GM23338 (cell line): ENCODE data around the gene COPA. TPM values are rescaled to one million over a fixed set of nuclear protein-coding genes. Genes with fewer than 3 reads are reported as not detected.

Source experiments
- ATAC-seq: fragments of 200-7000 bp; cut with Tn5 transposase; 3 replicates; pipeline ENCODE4 v1.9.1; 2020
- DNase-seq: peaks from one replicate; pipeline ENCODE4 v3.0.0-alpha.2; 2015; ENCODE audit warnings: low spot score
- H2AFZ ChIP-seq: fragments of 200-600 bp; sonication (generic); 2 replicates; pipeline ENCODE4 v1.8.0; 2016; ENCODE audit warnings: antibody characterized with exemption, mild to moderate bottlenecking, moderate library complexity
- H3F3A ChIP-seq: fragments of 200-600 bp; sonication (generic); replicated peaks from 2 replicates; pipeline ENCODE4 v1.8.0; 2017; ENCODE audit warnings: antibody characterized with exemption, mixed run types, low read depth
- H3K27ac ChIP-seq: fragments of 200-600 bp; sonication (generic); 2 replicates; pipeline ENCODE4 v1.6.1; 2016; ENCODE audit warnings: low read depth
- H3K27me3 ChIP-seq: fragments of 200-600 bp; sonication (generic); 2 replicates; pipeline ENCODE4 v1.8.0; 2016; ENCODE audit warnings: mild to moderate bottlenecking, mixed run types, moderate library complexity; ENCODE audit not compliant: insufficient read depth
- H3K36me3 ChIP-seq: fragments of 200-600 bp; sonication (generic); 2 replicates; pipeline ENCODE4 v1.8.0; 2016; ENCODE audit warnings: mild to moderate bottlenecking; ENCODE audit not compliant: insufficient read depth
- H3K4me1 ChIP-seq: fragments of 200-600 bp; sonication (generic); 2 replicates; pipeline ENCODE4 v1.8.0; 2016; ENCODE audit warnings: mild to moderate bottlenecking, moderate library complexity; ENCODE audit not compliant: insufficient read depth
- H3K4me2 ChIP-seq: fragments of 200-600 bp; sonication (generic); 2 replicates; pipeline ENCODE4 v1.7.1; 2017; ENCODE audit warnings: mixed run types
- H3K4me3 ChIP-seq: fragments of 200-600 bp; sonication (generic); 2 replicates; pipeline ENCODE4 v1.6.1; 2016; ENCODE audit warnings: mixed run types
- H3K79me2 ChIP-seq: fragments of 200-600 bp; sonication (generic); replicated peaks from 2 replicates; pipeline ENCODE4 v1.8.0; 2017; ENCODE audit warnings: mild to moderate bottlenecking; ENCODE audit not compliant: insufficient read depth
- H3K9me2 ChIP-seq: fragments of 200-600 bp; sonication (generic); 2 replicates; pipeline ENCODE4 v1.8.0; 2017; ENCODE audit not compliant: insufficient read depth
- H4K20me1 ChIP-seq: fragments of 200-600 bp; sonication (generic); replicated peaks from 2 replicates; pipeline ENCODE4 v1.8.0; 2017; ENCODE audit warnings: mild to moderate bottlenecking; ENCODE audit not compliant: insufficient read depth
- H3K27ac Mint-ChIP-seq: 2 replicates; pipeline ENCODE4 v1.8.0; 2020; ENCODE audit warnings: inconsistent platforms, mild to moderate bottlenecking, moderate library complexity, mixed read lengths
- H3K27me3 Mint-ChIP-seq: 3 replicates; pipeline ENCODE4 v1.8.0; 2022; ENCODE audit warnings: low read depth, mild to moderate bottlenecking, moderate library complexity, mixed read lengths, inconsistent platforms; ENCODE audit not compliant: insufficient read depth, poor library complexity
- H3K36me3 Mint-ChIP-seq: 3 replicates; pipeline ENCODE4 v1.8.0; 2021; ENCODE audit warnings: low read depth, mild to moderate bottlenecking, inconsistent platforms, moderate library complexity, mixed read lengths
- H3K4me1 Mint-ChIP-seq: 3 replicates; pipeline ENCODE4 v1.8.0; 2020; ENCODE audit warnings: mild to moderate bottlenecking, inconsistent platforms, mixed read lengths
- H3K4me3 Mint-ChIP-seq: 3 replicates; pipeline ENCODE4 v1.8.0; 2021; ENCODE audit warnings: moderate library complexity, mild to moderate bottlenecking, inconsistent platforms, mixed read lengths
- H3K9me3 Mint-ChIP-seq: 3 replicates; pipeline ENCODE4 v1.8.0; 2020; ENCODE audit warnings: moderate library complexity, mild to moderate bottlenecking, inconsistent platforms, mixed read lengths
- CREB1 ChIP-seq: fragments of 250-450 bp; sonication (Bioruptor Pico); IDR thresholded peaks from 2 replicates; pipeline ENCODE4 v1.5.0; 2020; ENCODE audit warnings: low read depth, mild to moderate bottlenecking, moderate library complexity
- CTCF ChIP-seq, 2 experiments: fragments of 200-600 bp in 1 of 2; sonication (generic) in 1 of 2; conservative IDR thresholded peaks; 2 replicates each; pipeline versions ENCODE4 v1.5.1 to v1.6.1; 2016 to 2017; ENCODE audit warnings: antibody characterized with exemption in 2 of 2, low read depth in 2 of 2, mild to moderate bottlenecking in 2 of 2, moderate library complexity in 1 of 2
- ETS1 ChIP-seq: IDR thresholded peaks from 2 replicates; pipeline ENCODE4 v1.6.1; 2016; ENCODE audit warnings: antibody characterized with exemption
- EZH2 ChIP-seq: fragments of 200-600 bp; sonication (generic); IDR thresholded peaks from one replicate; pipeline ENCODE4 v1.8.0; 2017; ENCODE audit warnings: antibody characterized with exemption, mild to moderate bottlenecking, low read depth; ENCODE audit not compliant: unreplicated experiment
- EZH2phosphoT487 ChIP-seq: fragments of 200-600 bp; sonication (generic); IDR thresholded peaks from one replicate; pipeline ENCODE4 v1.8.1; 2018; ENCODE audit warnings: antibody characterized with exemption; ENCODE audit not compliant: unreplicated experiment
- JUNB ChIP-seq: IDR thresholded peaks from one replicate; pipeline ENCODE4 v1.6.1; 2016; ENCODE audit warnings: antibody characterized with exemption; ENCODE audit not compliant: unreplicated experiment
- NANOG ChIP-seq: IDR thresholded peaks from 2 replicates; pipeline ENCODE4 v1.6.1; 2016; ENCODE audit warnings: antibody characterized with exemption, borderline replicate concordance
- POLR2AphosphoS5 ChIP-seq: IDR thresholded peaks from 2 replicates; pipeline ENCODE4 v1.6.1; 2016; ENCODE audit warnings: antibody characterized with exemption, low read depth
- REST ChIP-seq: IDR thresholded peaks from one replicate; pipeline ENCODE4 v1.6.1; 2018; ENCODE audit warnings: antibody characterized with exemption; ENCODE audit not compliant: unreplicated experiment
- STAT1 ChIP-seq: IDR thresholded peaks from one replicate; pipeline ENCODE4 v1.6.1; 2016; ENCODE audit warnings: antibody characterized with exemption; ENCODE audit not compliant: unreplicated experiment
- ZNF114 ChIP-seq: fragments of 250-450 bp; sonication (Bioruptor Pico); IDR thresholded peaks from 2 replicates; pipeline ENCODE4 v1.5.0; 2020; ENCODE audit warnings: mild to moderate bottlenecking, moderate library complexity
- ZNF331 ChIP-seq: fragments of 250-450 bp; sonication (Bioruptor Pico); IDR thresholded peaks from 2 replicates; pipeline ENCODE4 v1.5.0; 2020; ENCODE audit warnings: low read depth, mild to moderate bottlenecking, moderate library complexity
- ZNF462 ChIP-seq: fragments of 250-450 bp; sonication (Bioruptor Pico); IDR thresholded peaks from 2 replicates; pipeline ENCODE4 v1.5.0; 2020; ENCODE audit warnings: mild to moderate bottlenecking, moderate library complexity
- polyA plus RNA-seq: library from polyadenylated mRNA; unstranded; fragments of >200 nt; fragmentation: Nextera tagmentation; extraction: Ambion mirVana; gene quantifications from 2 replicates; pipeline ENCODE4 v1.2.1, GENCODE V29; 2016
- total RNA-seq: library from RNA; depleted of rRNA; stranded (reverse); fragments of >200 nt; shearing (Covaris generic); gene quantifications from 2 replicates; pipeline ENCODE4 v1.2.3, GENCODE V29; 2014

COPA gene
- total and polyA plus RNA-seq, 2 experiments from 2014 or later: 58.2 to 87.1 TPM

- no peaks in the 10 kb centered on the region for H3K27me3 ChIP-seq
- no peaks in the 10 kb centered on the region for H3K79me2 ChIP-seq
- no peaks in the 10 kb centered on the region; the same call in 1 of the 2 replicates for H4K20me1 ChIP-seq
- no peak for DNase-seq
- H2AFZ ChIP-seq: no peak overlapping the region
- Mint-ChIP-seq H3K27ac (no peak overlapping the region), H3K4me3 (no peak overlapping the region), H3K4me1 (no peaks in the 10 kb centered on the region), H3K36me3 (peaks cover 73% of the 10 kb centered on the region), H3K27me3 (peaks cover 2% of the 10 kb centered on the region), H3K9me3 (no peaks in the 10 kb centered on the region)
- 0 out of 2 replicates have a peak, but pooled peaks cover 3% of the 10 kb centered on the region for H3F3A ChIP-seq
- H3K27ac ChIP-seq: no peak overlapping the region
- ATAC-seq: no peak
- no peaks in the 10 kb centered on the region for H3K4me1 ChIP-seq
- no peak overlapping the region for H3K4me3 ChIP-seq
- TF ChIP-seq NANOG (no peak), EZH2phosphoT487 (no peak), EZH2 (no peak), CREB1 (CRISPR knock-in tag) (no peak), CTCF (conservative IDR thresholded peaks at IDR 0.05; ENCODE audit: low read depth in 2 of 2) (no peak), ETS1 (no peak), ZNF331 (CRISPR knock-in tag) (no peak), ZNF462 (CRISPR knock-in tag) (no peak), POLR2AphosphoS5 (no peak), JUNB (no peak), ZNF114 (CRISPR knock-in tag) (no peak), STAT1 (no peak), REST (no peak)
- no peak overlapping the region for H3K4me2 ChIP-seq
- H3K36me3 ChIP-seq: peaks cover 38% of the 10 kb centered on the region
- H3K9me2 ChIP-seq: no peaks in the 10 kb centered on the region
These were observed 8.6 kb upstream of the COPA start for GRCh38 chr1:160351629-160352028.
